Measurements from ENCODE around the gene CEP164. TPM values are rescaled to one million over a fixed set of nuclear protein-coding genes. Genes with fewer than 3 reads are reported as not detected.

CEP164 gene
- polyA plus RNA-seq, 1 of the 3 experiments (the other 2 are of a cell fraction), result 27.7 TPM

DNA sequence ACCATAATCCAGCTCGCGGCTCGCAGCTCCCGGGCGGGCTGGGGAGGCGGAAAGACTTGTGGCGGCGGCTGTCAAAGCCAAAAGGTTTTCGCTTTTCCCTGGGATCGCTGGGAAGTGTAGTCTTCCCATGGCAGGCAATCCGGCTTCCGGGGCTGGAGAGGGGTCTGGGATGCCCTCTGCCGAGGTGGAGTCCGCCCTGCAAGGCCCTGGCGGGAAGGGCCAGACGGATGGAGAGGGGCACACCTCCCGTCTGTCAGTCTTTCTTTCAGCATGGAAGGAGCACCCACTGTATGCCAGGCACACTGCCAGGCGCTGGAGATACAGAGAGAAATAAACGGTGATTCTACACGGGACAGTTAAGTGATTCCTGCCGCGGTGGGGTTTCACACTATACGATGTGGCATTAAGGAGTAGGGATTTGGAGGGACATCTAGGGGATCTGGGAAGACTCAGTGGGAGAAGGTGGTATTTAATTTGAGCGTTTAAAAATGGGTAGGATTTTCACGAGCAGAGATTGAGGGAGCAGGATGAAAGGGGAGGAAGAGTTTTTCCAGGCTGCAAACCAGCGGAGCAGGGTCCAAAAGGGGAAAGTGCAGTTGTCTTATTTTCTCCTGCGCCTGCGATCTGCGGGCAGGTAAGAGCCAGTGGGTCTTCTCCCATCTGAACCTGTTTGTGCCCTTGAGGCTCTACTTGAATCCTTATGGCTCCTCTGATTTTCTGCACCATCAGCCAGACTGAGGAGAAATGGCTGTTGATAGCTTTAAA is 11.3 kb upstream of the CEP164 start, which contains the start of gene BACE1:
BACE1 (minus strand) TSS at position 60 of the 765 bp plus-strand sequence. CDS start 461 bp downstream, outside the sequence.
- Histone ChIP-seq H3K9me2 (no peaks in the 10 kb centered on the region), H3K27ac (ENCODE audit: low read depth in 2 of 2, low read length in 1 of 2) (peak within 1 kb of the TSS in 1 of 2 experiments; percentile 25; a peak in 2 of 4 replicates), H3K4me1 (ENCODE audit: control insufficient read depth in 1 of 2, insufficient read depth in 2 of 2, low read depth in 1 of 2, low read length in 1 of 2) (peaks cover 0 to 19% of the 10 kb centered on the region in 2 experiments; a peak in 3 of 4 replicates), H3K4me3 (ENCODE audit: low read depth in 2 of 2, low read length in 1 of 2) (peak within 1 kb of the TSS; percentile 66 to 81), H3F3A (replicated peaks; ENCODE audit: insufficient read depth) (peaks cover 7% of the 10 kb centered on the region), H2AFZ (ENCODE audit: low read depth) (peak within 1 kb of the TSS; percentile 93), H3K36me3 (replicated peaks in 1 of 2; ENCODE audit: control insufficient read depth in 1 of 2, insufficient read depth in 2 of 2, low read length in 1 of 2) (no peaks in the 10 kb centered on the region), H3K4me2 (peak within 1 kb of the TSS; percentile 99), H4K20me1 (ENCODE audit: insufficient read depth) (no peaks in the 10 kb centered on the region), H3K27me3 (ENCODE audit: insufficient read depth) (no peaks in the 10 kb centered on the region), H3K79me2 (ENCODE audit: insufficient read depth) (peaks cover 37% of the 10 kb centered on the region), H3K9me3 (no peaks in the 10 kb centered on the region), H3K9ac (peak within 1 kb of the TSS; percentile 69)
- 2% methylated on average over 16 of the region's 29 CpGs for WGBS (ENCODE audit: low lambda C conversion rate)
- CTCF ChIA-PET, result interaction anchor here (0.6 to 1.9 kb wide), 4 partner anchors 8 to 90 kb away, joined by 3 to 8 read pairs (median 4); partner anchors contain the start of genes PCSK7 and RNF214
- POLR2A ChIA-PET, result interaction anchor here (1.6 kb wide), 1 partner anchor 11 kb away, joined by 8 read pairs; the partner anchor contains the start of gene CEP164
- DNase-seq, result peak; percentile 96
- TF ChIP-seq, protein P1, sequence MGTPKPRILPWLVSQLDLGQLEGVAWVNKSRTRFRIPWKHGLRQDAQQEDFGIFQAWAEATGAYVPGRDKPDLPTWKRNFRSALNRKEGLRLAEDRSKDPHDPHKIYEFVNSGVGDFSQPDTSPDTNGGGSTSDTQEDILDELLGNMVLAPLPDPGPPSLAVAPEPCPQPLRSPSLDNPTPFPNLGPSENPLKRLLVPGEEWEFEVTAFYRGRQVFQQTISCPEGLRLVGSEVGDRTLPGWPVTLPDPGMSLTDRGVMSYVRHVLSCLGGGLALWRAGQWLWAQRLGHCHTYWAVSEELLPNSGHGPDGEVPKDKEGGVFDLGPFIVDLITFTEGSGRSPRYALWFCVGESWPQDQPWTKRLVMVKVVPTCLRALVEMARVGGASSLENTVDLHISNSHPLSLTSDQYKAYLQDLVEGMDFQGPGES (IDR thresholded peaks at IDR 0.05; ENCODE audit: low read depth, low read length), result no peak
- TF ChIP-seq FOSL2 (IDR thresholded peaks at IDR 0.05; ENCODE audit: borderline replicate concordance, low read depth) (no peak), EP300 (IDR thresholded peaks at IDR 0.05; ENCODE audit: borderline replicate concordance in 1 of 2, low read depth in 1 of 2, low read length in 1 of 2) (no peak), NRF1 (IDR thresholded peaks at IDR 0.05; ENCODE audit: low read depth, low read length) (no peak), TEAD4 (IDR thresholded peaks at IDR 0.05; ENCODE audit: borderline replicate concordance, insufficient read depth) (no peak), TCF12 (IDR thresholded peaks at IDR 0.05) (no peak), RXRA (IDR thresholded peaks at IDR 0.05; ENCODE audit: borderline replicate concordance, low read depth) (no peak), ELF1 (IDR thresholded peaks at IDR 0.05) (peak; percentile 93), RFX5 (IDR thresholded peaks at IDR 0.05; ENCODE audit: low read length) (no peak), SIN3A (IDR thresholded peaks at IDR 0.05; ENCODE audit: borderline replicate concordance, low read depth, low read length) (peak; percentile 92; the same call in 1 of the 2 replicates), CTCF (IDR thresholded peaks at IDR 0.05) (peak; percentile 54), TAF1 (IDR thresholded peaks at IDR 0.05; ENCODE audit: borderline replicate concordance, low read depth, low read length) (peak; percentile 72), REST (IDR thresholded peaks at IDR 0.05; ENCODE audit: low read depth, low read length) (no peak), GATA2 (CRISPR knock-in tag; IDR thresholded peaks at IDR 0.05) (no peak), SMC3 (IDR thresholded peaks at IDR 0.05; ENCODE audit: low read depth, low read length) (peak; percentile 50; the same call in 1 of the 2 replicates), FOXJ3 (CRISPR knock-in tag; IDR thresholded peaks at IDR 0.05) (no peak), GABPA (IDR thresholded peaks at IDR 0.05; ENCODE audit: low read depth) (peak; percentile 83), USF2 (IDR thresholded peaks at IDR 0.05; ENCODE audit: borderline replicate concordance, low read depth, low read length) (no peak), RCOR1 (IDR thresholded peaks at IDR 0.05; ENCODE audit: low read length) (no peak), CHD2 (IDR thresholded peaks at IDR 0.05; ENCODE audit: low read length, partially characterized antibody) (peak; percentile 72), POLR2AphosphoS5 (IDR thresholded peaks at IDR 0.05; ENCODE audit: low read depth, low read length) (no peak), MEF2A (IDR thresholded peaks at IDR 0.05; ENCODE audit: borderline replicate concordance, low read depth) (no peak), YY1 (IDR thresholded peaks at IDR 0.05; ENCODE audit: low read depth) (peak; percentile 63; the same call in 1 of the 2 replicates), MXI1 (IDR thresholded peaks at IDR 0.05; ENCODE audit: low read depth, low read length) (peak; percentile 90)
- TF ChIP-seq, protein P2, sequence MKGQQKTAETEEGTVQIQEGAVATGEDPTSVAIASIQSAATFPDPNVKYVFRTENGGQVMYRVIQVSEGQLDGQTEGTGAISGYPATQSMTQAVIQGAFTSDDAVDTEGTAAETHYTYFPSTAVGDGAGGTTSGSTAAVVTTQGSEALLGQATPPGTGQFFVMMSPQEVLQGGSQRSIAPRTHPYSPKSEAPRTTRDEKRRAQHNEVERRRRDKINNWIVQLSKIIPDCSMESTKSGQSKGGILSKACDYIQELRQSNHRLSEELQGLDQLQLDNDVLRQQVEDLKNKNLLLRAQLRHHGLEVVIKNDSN (IDR thresholded peaks at IDR 0.05; ENCODE audit: borderline replicate concordance, low read depth), result no peak
